GM11168 (cell line): ENCODE results near the gene ALG2.

Source experiments
- in situ Hi-C: fragments of 300-500 bp; cut with MboI; formaldehyde crosslinking; loops from one replicate; pipeline ENCODE4 v1.12.0; 2022; ENCODE audit warnings: low sequenced_read_pairs; ENCODE audit not compliant: unreplicated experiment

Gene ALG2

GRCh38 chr9:99221621-99222415 is at the start of gene ALG2, which contains the start of gene SEC61B:
Gene ALG2 (minus strand): TSS chr9:99221942. CDS start chr9:99221894, 48 bp downstream.
Gene SEC61B (plus strand): TSS chr9:99222282. CDS start chr9:99222364, 82 bp downstream.
- in situ Hi-C loops = no loop called here

DNA sequence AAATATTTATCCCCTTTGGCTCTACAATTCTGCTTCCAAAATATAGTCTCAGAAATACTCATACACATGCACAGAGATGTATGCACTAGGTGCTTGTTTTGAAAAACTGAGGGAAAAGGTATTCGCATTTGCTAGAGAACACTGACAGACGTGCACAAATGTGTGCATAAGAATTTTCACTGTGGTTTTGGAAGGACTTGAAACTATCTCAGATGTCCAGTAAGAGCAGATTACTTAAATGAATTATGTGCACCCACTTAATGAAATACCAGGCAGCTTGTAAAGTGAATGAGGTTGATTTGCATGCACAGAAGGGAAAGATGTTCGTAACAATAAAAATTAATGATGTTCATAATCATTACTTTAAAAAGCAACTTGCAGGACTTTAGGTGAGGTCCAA is 48.7 kb upstream of the ALG2 start:
- in situ Hi-C loops = no loop called here

- in situ Hi-C loops = no loop called here
Measured at GRCh38 chr9:99269416-99269815, 47.7 kb upstream of the ALG2 start.

DNA sequence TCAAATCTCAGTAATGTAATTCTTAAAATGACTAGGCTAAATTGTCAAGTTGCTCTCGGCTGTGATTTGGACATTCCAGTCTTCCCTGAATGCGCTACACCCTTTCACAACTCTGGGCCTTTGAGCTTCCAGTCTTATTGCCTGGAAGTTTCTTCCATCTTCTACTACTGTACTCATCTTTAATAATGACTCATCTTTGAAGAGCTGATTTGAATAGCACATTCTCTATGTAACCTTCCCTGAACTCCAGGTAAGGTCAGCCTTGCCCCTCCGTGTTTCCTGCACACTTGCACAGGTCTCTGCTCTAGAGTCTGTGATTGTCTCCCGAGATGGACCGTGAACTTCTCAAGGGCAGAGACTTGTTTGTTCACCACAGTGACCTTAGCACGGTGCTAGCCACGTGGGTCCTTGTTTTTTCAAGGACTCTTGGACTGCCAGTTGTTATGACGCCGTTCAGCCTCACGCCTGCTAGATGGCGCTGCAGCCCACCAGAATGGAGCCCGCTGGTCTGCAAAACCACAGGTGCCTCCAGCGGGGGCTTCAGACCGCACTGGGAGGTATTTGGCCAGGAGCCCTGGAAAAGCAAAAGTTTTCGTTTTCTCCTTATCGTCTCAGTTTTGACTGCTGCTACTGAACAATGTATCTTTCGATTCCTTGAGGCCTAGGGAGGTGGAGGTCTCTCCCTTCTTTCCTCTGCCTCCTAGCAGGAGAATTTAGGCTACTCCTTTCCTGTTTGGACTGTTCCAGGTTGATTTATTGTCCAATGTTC is 44.7 kb upstream of the ALG2 start:
- in situ Hi-C loops = no loop called here

DNA sequence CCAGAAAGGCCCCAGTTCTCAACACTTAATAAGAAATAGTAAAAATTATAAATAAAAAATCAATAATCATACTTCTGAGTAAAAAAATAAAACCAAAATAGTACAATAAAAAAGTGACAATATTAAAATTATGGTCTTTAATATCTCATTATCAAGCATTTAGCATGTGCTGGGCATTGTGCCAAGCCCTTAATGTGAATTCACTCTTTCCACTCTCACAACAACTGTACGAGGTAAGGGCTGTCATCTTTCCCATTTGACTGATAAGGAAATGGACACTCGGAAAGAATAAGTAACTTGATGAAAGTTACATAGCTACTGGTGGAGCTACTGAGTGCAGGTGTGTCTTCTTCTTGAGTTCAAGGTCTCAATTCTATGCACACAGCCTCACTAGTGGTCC is 43.9 kb upstream of the ALG2 start:
- in situ Hi-C loops = no loop called here

GRCh38 chr9:99264070-99264680 is 42.4 kb upstream of the ALG2 start:
- in situ Hi-C loops = no loop called here

DNA sequence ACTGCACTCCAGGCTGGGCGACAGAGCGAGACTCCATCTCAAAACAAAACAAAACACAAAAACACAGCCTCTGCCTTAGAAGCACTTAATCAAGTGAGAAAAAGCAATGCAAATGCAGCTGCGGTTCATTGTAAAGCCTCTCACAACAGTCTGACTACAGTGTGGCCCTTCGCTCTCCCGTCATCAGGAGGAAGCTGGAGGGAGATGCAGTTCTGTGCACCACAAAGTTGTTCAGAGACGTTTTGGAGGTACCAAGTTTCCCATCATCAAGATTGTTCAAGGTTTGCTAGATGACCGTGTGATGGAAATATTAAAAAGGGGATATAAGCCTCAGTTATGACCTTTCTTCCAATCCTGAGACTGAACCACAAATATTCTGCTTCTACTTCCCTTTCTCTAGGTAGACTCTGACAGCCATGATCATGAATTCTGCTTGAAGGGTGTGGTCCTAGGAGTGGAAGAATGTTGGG is 41.2 kb upstream of the ALG2 start:
- in situ Hi-C loops = no loop called here

GRCh38 chr9:99261923-99262322 is 40.2 kb upstream of the ALG2 start:
- in situ Hi-C loops = no loop called here

GRCh38 chr9:99259231-99259918 is 37.6 kb upstream of the ALG2 start:
- in situ Hi-C loops = no loop called here

- in situ Hi-C loops = no loop called here
Measured at GRCh38 chr9:99257723-99258389, 36.1 kb upstream of the ALG2 start.

DNA sequence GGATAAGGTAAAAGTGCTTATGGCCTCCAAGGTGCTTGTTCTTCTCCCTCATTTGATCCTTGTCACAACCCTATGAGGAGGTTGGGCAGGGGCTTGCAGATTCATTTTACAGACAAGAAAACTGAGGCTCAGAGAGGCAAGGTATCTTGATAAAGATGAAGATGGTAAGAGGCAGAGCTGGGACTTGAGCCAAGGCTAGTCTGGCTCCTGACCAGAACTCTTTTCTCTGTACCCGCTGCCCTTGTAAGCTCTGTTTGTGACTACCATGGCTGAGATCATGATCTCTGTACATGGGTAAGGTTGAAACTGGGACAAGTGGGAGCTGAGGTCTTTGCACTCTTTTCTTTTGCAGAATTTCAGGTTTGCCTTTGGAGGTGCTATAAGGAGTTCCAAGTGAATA is 33.9 kb upstream of the ALG2 start:
- in situ Hi-C loops = no loop called here

DNA sequence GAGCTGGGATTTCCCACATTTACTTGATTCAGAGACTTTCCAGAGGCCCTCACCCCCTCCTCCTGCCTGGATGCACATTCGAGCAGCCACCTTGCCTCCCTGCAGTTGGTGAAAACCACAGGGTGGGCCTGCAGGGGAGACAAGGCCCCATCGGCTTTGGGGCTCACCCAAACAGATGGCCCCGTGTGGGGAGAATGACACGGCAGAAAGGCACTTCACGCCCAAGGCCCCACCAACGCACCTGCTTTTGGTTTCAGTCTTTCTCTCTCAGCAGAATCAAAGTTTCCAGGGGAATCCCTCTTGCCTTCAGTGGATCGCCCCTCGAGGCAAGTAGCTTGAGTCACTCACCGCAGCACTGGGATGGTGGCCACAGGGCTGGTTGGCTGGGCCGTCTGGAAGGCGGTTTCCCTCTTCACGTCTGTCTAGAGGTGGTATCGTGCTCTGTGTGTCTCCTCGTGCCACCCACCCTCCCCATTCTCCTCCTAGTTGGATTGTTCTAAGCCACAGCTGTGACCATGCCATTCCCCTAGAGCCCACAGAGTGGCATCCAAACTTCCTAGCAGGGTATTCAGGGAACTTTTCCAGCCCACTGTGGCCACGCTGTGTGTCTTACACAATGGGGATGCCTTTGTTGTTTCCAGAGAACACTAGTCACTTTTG is 32.2 kb upstream of the ALG2 start:
- in situ Hi-C loops = no loop called here

DNA sequence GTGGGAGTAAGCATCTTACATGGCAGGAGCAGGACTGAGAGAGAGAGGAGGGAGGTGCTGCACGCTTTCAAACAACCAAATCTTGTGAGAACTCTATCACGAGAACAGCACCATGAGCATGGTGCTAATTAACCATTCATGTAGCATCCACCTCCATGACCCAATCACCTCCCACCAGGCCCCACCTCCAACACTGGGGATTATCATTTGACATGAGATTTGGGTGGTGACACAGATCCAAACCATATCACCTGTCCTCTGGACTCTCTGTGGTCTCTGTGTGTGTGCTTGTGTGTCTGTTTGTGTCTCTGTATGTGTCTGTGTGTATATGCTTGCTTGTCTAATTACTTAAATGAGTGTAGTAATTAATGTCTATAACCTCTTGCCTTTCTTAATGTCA is 31.4 kb upstream of the ALG2 start:
- in situ Hi-C loops = no loop called here

DNA sequence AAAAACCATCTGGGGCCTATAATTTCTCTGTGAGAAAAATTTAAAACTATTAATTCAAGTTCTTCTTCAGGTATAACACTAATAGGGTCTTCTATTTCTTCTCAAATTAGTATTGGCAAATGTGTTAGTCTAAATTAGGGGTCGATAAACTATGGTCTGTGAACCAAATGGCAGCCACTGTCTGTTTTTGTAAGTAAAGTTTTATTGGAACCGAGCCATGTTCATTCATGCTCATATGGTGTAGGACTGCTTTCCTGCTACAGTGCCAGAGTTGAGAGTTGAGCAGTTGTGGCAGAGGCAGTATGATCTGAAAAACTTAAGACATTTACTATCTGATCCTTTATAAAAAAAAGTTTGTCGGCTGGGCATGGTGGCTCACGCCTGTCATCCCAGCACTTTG is 29.4 kb upstream of the ALG2 start:
- in situ Hi-C loops = no loop called here

DNA sequence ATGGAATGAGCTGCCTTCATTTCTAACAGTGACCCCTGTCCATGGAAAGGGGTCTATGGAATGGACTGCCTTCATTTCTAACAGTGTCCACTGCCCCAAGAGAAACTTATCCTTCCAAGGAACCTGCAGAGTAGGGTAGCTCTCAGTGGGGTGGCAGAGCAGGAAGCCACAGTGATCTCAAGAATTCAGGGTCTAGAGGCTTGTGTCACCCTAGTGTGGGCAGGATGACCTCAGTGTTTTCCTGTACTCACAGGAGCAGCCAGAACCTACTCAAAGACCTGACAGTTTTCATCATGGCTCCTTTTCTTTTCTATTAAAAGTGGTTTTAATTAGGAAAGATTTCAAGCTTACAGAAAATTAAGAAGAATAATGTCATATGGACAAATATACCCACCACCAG is 27.9 kb upstream of the ALG2 start:
- in situ Hi-C loops = no loop called here

- in situ Hi-C loops = no loop called here
Measured at GRCh38 chr9:99244344-99245260, 22.9 kb upstream of the ALG2 start.

DNA sequence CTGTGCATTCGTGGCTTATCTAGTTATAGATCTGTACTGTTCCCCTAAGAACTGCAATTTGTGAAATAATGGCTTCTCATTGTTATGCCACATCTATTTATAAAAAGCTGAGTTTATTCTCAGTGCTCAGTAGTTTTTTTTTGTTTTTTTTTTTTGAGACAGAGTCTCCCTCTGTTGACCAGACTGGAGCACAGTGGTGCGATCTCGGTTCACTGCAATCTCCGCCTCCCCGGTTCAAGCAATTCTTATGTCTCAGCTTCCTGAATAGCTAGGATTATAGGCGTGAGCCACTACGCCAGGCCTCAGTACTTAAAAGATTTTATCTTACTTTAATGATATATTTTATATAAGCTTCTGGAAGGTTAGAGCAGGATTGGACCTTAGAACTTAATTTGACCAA is 19.4 kb upstream of the ALG2 start:
- in situ Hi-C loops = no loop called here

- in situ Hi-C loops = no loop called here
Measured at GRCh38 chr9:99239341-99240060, 17.8 kb upstream of the ALG2 start.
